ENCODE results near the gene FHOD3. TPM values are rescaled to one million over a fixed set of nuclear protein-coding genes. Genes with fewer than 3 reads are reported as not detected.

The FHOD3 gene
- total and polyA plus RNA-seq, 10 donors, result 1.2 to 2.7 (median 1.9) TPM

DNA sequence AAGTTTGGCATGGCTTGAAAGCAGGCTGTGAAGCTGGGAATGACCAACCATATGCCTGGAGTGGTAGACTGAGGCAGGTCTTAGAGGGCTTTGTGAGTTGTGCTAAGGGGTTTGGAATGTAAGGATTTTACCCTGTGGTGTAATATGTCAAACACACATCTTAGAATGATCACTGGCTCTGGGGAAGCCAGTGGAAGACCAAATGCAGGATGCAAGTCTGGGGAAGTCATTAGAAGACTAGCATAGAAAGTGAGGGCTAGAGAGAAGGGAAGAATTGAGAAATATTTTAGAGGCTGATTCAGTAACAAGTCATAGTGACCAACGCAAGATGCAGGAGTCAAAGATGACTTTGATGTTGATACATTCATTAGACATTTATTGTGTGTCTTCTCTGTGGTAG, 3.5 kb upstream of the FHOD3 start:
- Histone ChIP-seq H3K36me3 (no peaks in the 10 kb centered on the region), H3K9me3 (peaks cover 0 to 6% (median under 1%) of the 10 kb centered on the region in 8 donors), H3K27ac (no peak overlapping the region), H3K4me3 (no peak overlapping the region), H3K27me3 (replicated peaks in 1 of 7) (peaks cover 0 to 53% (median 31%) of the 10 kb centered on the region in 7 donors), H3K4me1 (peaks cover 8 to 31% (median 23%) of the 10 kb centered on the region in 6 donors)
- intact Hi-C loops (cut with DNase I; ENCODE audit: low total_unique reads), result no loop called here
- DNase-seq, result no peak
- TF ChIP-seq POLR2A (IDR thresholded peaks at IDR 0.05) (no peak), POLR2AphosphoS5 (IDR thresholded peaks at IDR 0.05) (no peak)
- TF ChIP-seq, protein P1, sequence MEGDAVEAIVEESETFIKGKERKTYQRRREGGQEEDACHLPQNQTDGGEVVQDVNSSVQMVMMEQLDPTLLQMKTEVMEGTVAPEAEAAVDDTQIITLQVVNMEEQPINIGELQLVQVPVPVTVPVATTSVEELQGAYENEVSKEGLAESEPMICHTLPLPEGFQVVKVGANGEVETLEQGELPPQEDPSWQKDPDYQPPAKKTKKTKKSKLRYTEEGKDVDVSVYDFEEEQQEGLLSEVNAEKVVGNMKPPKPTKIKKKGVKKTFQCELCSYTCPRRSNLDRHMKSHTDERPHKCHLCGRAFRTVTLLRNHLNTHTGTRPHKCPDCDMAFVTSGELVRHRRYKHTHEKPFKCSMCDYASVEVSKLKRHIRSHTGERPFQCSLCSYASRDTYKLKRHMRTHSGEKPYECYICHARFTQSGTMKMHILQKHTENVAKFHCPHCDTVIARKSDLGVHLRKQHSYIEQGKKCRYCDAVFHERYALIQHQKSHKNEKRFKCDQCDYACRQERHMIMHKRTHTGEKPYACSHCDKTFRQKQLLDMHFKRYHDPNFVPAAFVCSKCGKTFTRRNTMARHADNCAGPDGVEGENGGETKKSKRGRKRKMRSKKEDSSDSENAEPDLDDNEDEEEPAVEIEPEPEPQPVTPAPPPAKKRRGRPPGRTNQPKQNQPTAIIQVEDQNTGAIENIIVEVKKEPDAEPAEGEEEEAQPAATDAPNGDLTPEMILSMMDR (IDR thresholded peaks at IDR 0.05 in 8 of 11, conservative IDR thresholded peaks at IDR 0.05 in 3 of 11), result no peak
- WGBS, 5 donors, result 72 to 93% (median 80%) methylated on average over 1 of the region's 1 CpG

DNA sequence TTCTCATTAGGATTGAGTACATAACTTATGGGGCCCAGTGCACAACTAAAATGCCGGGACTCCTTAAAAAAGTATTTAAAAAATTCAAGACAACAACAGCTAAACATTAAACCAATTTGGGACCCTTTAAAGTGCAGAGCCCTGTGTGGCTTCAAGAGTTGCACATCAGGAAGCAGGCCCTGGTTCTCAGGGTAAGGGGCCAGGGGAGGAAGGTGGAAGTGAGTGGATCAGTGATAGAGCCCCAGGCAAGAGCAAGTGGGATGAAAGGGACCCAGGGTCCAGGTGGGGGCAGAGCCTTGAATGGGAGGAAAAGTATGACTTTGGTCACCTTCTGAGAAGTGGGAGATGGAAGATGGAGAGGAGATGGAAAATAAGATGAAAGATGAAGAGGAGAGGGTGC, 2.3 kb upstream of the FHOD3 start:
- TF ChIP-seq, protein P1 (IDR thresholded peaks at IDR 0.05 in 8 of 11, conservative IDR thresholded peaks at IDR 0.05 in 3 of 11), result no peak
- TF ChIP-seq POLR2AphosphoS5 (IDR thresholded peaks at IDR 0.05) (no peak), POLR2A (IDR thresholded peaks at IDR 0.05) (no peak)
- H3K27ac ChIP-seq, result no peak overlapping the region
- intact Hi-C loops (cut with DNase I; ENCODE audit: low total_unique reads), result no loop called here
- DNase-seq, result no peak
- WGBS, 5 donors, result 81 to 94% (median 87%) methylated on average over 1 of the region's 1 CpG
- H3K9me3 ChIP-seq, result no peaks in the 10 kb centered on the region
- no peak overlapping the region for H3K4me3 ChIP-seq
- H3K4me1 ChIP-seq, result peaks cover 8 to 33% (median 23%) of the 10 kb centered on the region in 6 donors
- no peaks in the 10 kb centered on the region for H3K36me3 ChIP-seq
- H3K27me3 ChIP-seq (replicated peaks in 1 of 7), result peaks cover 0 to 65% (median 41%) of the 10 kb centered on the region in 7 donors

DNA sequence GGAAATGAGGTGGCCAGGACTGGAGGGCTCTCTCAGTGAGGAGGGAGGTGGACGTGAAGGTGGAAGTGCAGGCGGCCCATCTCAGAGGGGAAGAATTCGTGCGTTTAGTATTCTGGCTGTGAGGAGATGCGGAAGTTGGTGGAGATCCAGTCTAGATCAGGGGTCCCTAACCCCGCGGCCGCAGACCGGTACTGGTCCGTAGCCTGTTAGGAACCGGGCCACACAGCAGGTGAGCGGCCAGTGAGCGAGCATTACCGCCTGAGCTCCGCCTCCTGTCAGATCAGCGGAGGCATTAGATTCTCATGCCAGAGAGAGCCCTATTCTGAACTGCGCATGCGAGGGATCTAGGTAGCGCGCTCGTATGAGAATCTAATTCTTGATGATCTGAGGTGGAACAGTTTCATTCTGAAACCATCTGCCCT, 1.6 kb upstream of the FHOD3 start:
- DNase-seq, result no peak
- H3K4me3 ChIP-seq, result peak overlapping the region in 2 of 8 donors; percentile 65 to 79
- no peaks in the 10 kb centered on the region for H3K36me3 ChIP-seq
- no peaks in the 10 kb centered on the region for H3K9me3 ChIP-seq
- H3K27ac ChIP-seq, result no peak overlapping the region
- WGBS, 5 donors, result 34 to 53% (median 40%) methylated on average over 21 of the region's 21 CpGs
- TF ChIP-seq POLR2A (IDR thresholded peaks at IDR 0.05) (no peak), POLR2AphosphoS5 (IDR thresholded peaks at IDR 0.05) (no peak)
- TF ChIP-seq, protein P1 (IDR thresholded peaks at IDR 0.05 in 8 of 11, conservative IDR thresholded peaks at IDR 0.05 in 3 of 11), result no peak
- intact Hi-C loops (cut with DNase I; ENCODE audit: low total_unique reads), result no loop called here
- H3K4me1 ChIP-seq, result peaks cover 8 to 33% (median 23%) of the 10 kb centered on the region in 6 donors
- peaks cover 0 to 72% (median 41%) of the 10 kb centered on the region in 7 donors for H3K27me3 ChIP-seq (replicated peaks in 1 of 7)

DNA sequence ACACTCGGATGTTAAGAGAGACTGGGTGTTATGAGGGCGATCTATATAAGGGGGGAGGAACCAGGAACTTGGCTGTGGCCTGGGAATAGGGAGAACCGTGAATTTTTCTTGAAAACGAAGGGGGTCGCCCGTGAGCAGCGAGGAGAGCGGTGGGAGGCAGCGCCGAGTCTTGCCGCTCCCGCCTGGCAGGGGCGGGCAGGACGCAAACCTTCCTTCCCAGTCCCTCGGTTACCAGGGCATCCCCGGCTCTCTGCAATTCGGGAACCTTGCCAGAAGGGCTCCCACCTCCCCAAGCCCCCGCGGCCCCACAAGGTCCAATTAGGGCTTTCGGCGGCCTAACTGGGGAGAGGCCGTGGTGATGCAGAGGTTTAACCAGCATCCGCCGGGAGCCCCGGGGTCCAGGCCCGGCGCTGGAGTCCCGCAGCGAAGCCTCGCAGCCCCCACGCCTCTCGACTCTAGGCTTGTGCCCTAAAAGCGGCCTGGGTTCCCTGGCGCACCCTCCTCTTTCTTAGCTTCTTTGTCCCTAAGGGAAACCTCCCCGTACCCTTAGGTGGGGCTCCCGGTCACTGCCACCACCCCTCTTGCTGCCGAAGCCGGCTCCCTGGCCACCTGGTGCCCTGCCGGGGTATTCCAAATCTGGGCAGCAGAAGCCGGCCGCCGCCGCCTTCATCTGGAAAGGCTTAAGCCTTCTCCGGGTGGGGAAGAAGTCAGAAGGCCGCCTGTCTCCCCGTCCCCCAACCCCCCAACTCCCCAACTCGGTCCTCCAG, 680 bp upstream of the FHOD3 start:
- Histone ChIP-seq H3K27me3 (replicated peaks in 1 of 7) (peaks cover 0 to 73% (median 41%) of the 10 kb centered on the region in 7 donors), H3K27ac (peak overlapping the region in 4 of 8 donors; percentile 22 to 45 (median 34)), H3K9me3 (no peaks in the 10 kb centered on the region), H3K4me3 (peak overlapping the region; percentile 30 to 79 (median 56)), H3K4me1 (peaks cover 8 to 33% (median 23%) of the 10 kb centered on the region in 6 donors), H3K36me3 (no peaks in the 10 kb centered on the region)
- intact Hi-C loops (cut with DNase I; ENCODE audit: low total_unique reads), result no loop called here
- 0 to 2% (median 1%) methylated on average over 33 to 47 of the region's 47 CpGs for WGBS, 5 donors
- DNase-seq, result no peak
- TF ChIP-seq POLR2A (IDR thresholded peaks at IDR 0.05) (no peak), POLR2AphosphoS5 (IDR thresholded peaks at IDR 0.05) (peak in 1 of 3 donors; percentile 47)
- TF ChIP-seq, protein P1 (IDR thresholded peaks at IDR 0.05 in 8 of 11, conservative IDR thresholded peaks at IDR 0.05 in 3 of 11), result peak in 2 of 11 experiments; percentile 4 to 17

Data from spleen (tissue), 11 donors.